ENCODE results near the gene PNPLA7.

DNA sequence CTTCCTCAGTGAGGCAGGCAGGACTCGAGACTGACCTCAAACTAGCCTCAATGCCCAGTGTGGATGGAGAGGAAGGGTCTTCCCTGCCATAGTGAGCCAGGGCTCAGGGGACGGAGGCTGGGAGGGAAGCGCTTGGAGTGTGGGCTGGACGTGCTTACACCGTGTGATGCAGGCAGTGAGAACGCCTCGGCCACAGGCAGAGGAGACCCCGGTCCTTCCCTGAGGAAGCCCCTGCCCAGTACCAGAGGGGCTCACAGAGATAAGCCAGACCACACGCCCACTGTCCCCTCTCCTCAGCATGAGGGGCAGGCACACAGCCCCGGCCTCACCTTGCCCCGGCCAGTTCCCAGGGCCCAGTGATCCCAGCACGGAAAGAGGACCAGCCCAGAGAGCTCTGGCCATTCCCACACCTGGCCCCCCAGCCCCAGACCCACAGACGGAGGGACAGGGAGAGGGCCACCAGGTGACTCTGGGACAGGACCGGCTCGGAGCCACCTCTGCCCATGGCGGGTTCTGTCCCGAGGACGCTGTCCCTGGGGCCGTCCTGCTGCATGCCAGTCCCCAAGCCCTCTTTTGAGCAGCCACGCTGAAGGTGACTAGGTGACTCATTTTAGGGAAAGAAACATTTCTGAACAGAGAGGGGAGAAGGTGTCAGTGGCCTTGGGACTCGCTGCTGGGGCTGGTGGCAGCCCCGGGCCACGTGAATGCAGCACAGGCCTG lies 85.0 kb downstream of the PNPLA7 start:
- TF ChIP-seq, protein P1, sequence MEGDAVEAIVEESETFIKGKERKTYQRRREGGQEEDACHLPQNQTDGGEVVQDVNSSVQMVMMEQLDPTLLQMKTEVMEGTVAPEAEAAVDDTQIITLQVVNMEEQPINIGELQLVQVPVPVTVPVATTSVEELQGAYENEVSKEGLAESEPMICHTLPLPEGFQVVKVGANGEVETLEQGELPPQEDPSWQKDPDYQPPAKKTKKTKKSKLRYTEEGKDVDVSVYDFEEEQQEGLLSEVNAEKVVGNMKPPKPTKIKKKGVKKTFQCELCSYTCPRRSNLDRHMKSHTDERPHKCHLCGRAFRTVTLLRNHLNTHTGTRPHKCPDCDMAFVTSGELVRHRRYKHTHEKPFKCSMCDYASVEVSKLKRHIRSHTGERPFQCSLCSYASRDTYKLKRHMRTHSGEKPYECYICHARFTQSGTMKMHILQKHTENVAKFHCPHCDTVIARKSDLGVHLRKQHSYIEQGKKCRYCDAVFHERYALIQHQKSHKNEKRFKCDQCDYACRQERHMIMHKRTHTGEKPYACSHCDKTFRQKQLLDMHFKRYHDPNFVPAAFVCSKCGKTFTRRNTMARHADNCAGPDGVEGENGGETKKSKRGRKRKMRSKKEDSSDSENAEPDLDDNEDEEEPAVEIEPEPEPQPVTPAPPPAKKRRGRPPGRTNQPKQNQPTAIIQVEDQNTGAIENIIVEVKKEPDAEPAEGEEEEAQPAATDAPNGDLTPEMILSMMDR (IDR thresholded peaks at IDR 0.05), result no peak
- TF ChIP-seq CREB1 (CRISPR knock-in tag; IDR thresholded peaks at IDR 0.05) (no peak), ZNF138 (CRISPR knock-in tag; conservative IDR thresholded peaks at IDR 0.05) (no peak)
- TF ChIP-seq, protein P2, sequence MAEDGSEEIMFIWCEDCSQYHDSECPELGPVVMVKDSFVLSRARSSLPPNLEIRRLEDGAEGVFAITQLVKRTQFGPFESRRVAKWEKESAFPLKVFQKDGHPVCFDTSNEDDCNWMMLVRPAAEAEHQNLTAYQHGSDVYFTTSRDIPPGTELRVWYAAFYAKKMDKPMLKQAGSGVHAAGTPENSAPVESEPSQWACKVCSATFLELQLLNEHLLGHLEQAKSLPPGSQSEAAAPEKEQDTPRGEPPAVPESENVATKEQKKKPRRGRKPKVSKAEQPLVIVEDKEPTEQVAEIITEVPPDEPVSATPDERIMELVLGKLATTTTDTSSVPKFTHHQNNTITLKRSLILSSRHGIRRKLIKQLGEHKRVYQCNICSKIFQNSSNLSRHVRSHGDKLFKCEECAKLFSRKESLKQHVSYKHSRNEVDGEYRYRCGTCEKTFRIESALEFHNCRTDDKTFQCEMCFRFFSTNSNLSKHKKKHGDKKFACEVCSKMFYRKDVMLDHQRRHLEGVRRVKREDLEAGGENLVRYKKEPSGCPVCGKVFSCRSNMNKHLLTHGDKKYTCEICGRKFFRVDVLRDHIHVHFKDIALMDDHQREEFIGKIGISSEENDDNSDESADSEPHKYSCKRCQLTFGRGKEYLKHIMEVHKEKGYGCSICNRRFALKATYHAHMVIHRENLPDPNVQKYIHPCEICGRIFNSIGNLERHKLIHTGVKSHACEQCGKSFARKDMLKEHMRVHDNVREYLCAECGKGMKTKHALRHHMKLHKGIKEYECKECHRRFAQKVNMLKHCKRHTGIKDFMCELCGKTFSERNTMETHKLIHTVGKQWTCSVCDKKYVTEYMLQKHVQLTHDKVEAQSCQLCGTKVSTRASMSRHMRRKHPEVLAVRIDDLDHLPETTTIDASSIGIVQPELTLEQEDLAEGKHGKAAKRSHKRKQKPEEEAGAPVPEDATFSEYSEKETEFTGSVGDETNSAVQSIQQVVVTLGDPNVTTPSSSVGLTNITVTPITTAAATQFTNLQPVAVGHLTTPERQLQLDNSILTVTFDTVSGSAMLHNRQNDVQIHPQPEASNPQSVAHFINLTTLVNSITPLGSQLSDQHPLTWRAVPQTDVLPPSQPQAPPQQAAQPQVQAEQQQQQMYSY (CRISPR knock-in tag; IDR thresholded peaks at IDR 0.05), result no peak
- TF ChIP-seq, protein P3, sequence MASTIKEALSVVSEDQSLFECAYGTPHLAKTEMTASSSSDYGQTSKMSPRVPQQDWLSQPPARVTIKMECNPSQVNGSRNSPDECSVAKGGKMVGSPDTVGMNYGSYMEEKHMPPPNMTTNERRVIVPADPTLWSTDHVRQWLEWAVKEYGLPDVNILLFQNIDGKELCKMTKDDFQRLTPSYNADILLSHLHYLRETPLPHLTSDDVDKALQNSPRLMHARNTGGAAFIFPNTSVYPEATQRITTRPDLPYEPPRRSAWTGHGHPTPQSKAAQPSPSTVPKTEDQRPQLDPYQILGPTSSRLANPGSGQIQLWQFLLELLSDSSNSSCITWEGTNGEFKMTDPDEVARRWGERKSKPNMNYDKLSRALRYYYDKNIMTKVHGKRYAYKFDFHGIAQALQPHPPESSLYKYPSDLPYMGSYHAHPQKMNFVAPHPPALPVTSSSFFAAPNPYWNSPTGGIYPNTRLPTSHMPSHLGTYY (CRISPR knock-in tag; IDR thresholded peaks at IDR 0.05), result no peak
- TF ChIP-seq, protein P4, sequence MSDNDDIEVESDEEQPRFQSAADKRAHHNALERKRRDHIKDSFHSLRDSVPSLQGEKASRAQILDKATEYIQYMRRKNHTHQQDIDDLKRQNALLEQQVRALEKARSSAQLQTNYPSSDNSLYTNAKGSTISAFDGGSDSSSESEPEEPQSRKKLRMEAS (CRISPR knock-in tag; IDR thresholded peaks at IDR 0.05), result no peak
